HG03064 (cell line): ENCODE data around the gene KIAA2012.
"Not testable (repeated sequence)": the region's sequence is repeated elsewhere in the genome, so short reads cannot be mapped to it uniquely, and the experiment has no call there.

Experiments
- ATAC-seq: cut with Tn5 transposase; IDR thresholded peaks from one replicate; pipeline ENCODE4 v1.9.1; 2021; ENCODE audit warnings: low read depth; ENCODE audit not compliant: unreplicated experiment

KIAA2012 gene

GRCh38 chr2:202114291-202114690 is 41.2 kb downstream of the KIAA2012 start:
- no peak for ATAC-seq

- no peak for ATAC-seq
Observed at GRCh38 chr2:202114795-202115194, 41.7 kb downstream of the KIAA2012 start.

- no peak for ATAC-seq
Observed at GRCh38 chr2:202115479-202115971, 42.5 kb downstream of the KIAA2012 start.

- ATAC-seq = no peak
Observed at GRCh38 chr2:202116691-202117090, 43.6 kb downstream of the KIAA2012 start.

GRCh38 chr2:202118168-202118567 is 45.1 kb downstream of the KIAA2012 start:
- no peak for ATAC-seq

- no peak for ATAC-seq
Observed at GRCh38 chr2:202120828-202121227, 47.8 kb downstream of the KIAA2012 start.

GRCh38 chr2:202121532-202122162 is 48.6 kb downstream of the KIAA2012 start:
- no peak for ATAC-seq

GRCh38 chr2:202122163-202122540 is 49.1 kb downstream of the KIAA2012 start:
- no peak for ATAC-seq

GRCh38 chr2:202122980-202123720 is 50.1 kb downstream of the KIAA2012 start:
- ATAC-seq = no peak

GRCh38 chr2:202124286-202124685 is 51.2 kb downstream of the KIAA2012 start:
- no peak for ATAC-seq

GRCh38 chr2:202127687-202128331 is 54.8 kb downstream of the KIAA2012 start:
- ATAC-seq = no peak

- no peak for ATAC-seq
Observed at GRCh38 chr2:202129841-202130240, 56.8 kb downstream of the KIAA2012 start.

- ATAC-seq = no peak
Observed at GRCh38 chr2:202133200-202133908, 60.3 kb downstream of the KIAA2012 start.

- no peak for ATAC-seq
Observed at GRCh38 chr2:202133909-202134265, 60.8 kb downstream of the KIAA2012 start.

- ATAC-seq = no peak
Observed at GRCh38 chr2:202135091-202135874, 62.2 kb downstream of the KIAA2012 start.

- ATAC-seq = not testable (repeated sequence)
Observed at GRCh38 chr2:202136039-202136438, 63.0 kb downstream of the KIAA2012 start.

GRCh38 chr2:202136526-202136925 is 63.5 kb downstream of the KIAA2012 start:
- no peak for ATAC-seq

- ATAC-seq = no peak
Observed at GRCh38 chr2:202140522-202141252, 67.6 kb downstream of the KIAA2012 start.

- no peak for ATAC-seq
Observed at GRCh38 chr2:202141329-202141947, 68.4 kb downstream of the KIAA2012 start.
